GM23338 (cell line): ENCODE data around the gene ITSN2. TPM values are rescaled to one million over a fixed set of nuclear protein-coding genes. Genes with fewer than 3 reads are reported as not detected.

ENCODE experiments used
- ATAC-seq: fragments of 200-7000 bp; cut with Tn5 transposase; 3 replicates; pipeline ENCODE4 v1.9.1; 2020
- DNase-seq: peaks from one replicate; pipeline ENCODE4 v3.0.0-alpha.2; 2015; ENCODE audit warnings: low spot score
- H2AFZ ChIP-seq: fragments of 200-600 bp; sonication (generic); 2 replicates; pipeline ENCODE4 v1.8.0; 2016; ENCODE audit warnings: antibody characterized with exemption, mild to moderate bottlenecking, moderate library complexity
- H3F3A ChIP-seq: fragments of 200-600 bp; sonication (generic); replicated peaks from 2 replicates; pipeline ENCODE4 v1.8.0; 2017; ENCODE audit warnings: antibody characterized with exemption, mixed run types, low read depth
- H3K27ac ChIP-seq: fragments of 200-600 bp; sonication (generic); 2 replicates; pipeline ENCODE4 v1.6.1; 2016; ENCODE audit warnings: low read depth
- H3K27me3 ChIP-seq: fragments of 200-600 bp; sonication (generic); 2 replicates; pipeline ENCODE4 v1.8.0; 2016; ENCODE audit warnings: mild to moderate bottlenecking, mixed run types, moderate library complexity; ENCODE audit not compliant: insufficient read depth
- H3K36me3 ChIP-seq: fragments of 200-600 bp; sonication (generic); 2 replicates; pipeline ENCODE4 v1.8.0; 2016; ENCODE audit warnings: mild to moderate bottlenecking; ENCODE audit not compliant: insufficient read depth
- H3K4me1 ChIP-seq: fragments of 200-600 bp; sonication (generic); 2 replicates; pipeline ENCODE4 v1.8.0; 2016; ENCODE audit warnings: mild to moderate bottlenecking, moderate library complexity; ENCODE audit not compliant: insufficient read depth
- H3K4me2 ChIP-seq: fragments of 200-600 bp; sonication (generic); 2 replicates; pipeline ENCODE4 v1.7.1; 2017; ENCODE audit warnings: mixed run types
- H3K4me3 ChIP-seq: fragments of 200-600 bp; sonication (generic); 2 replicates; pipeline ENCODE4 v1.6.1; 2016; ENCODE audit warnings: mixed run types
- H3K79me2 ChIP-seq: fragments of 200-600 bp; sonication (generic); replicated peaks from 2 replicates; pipeline ENCODE4 v1.8.0; 2017; ENCODE audit warnings: mild to moderate bottlenecking; ENCODE audit not compliant: insufficient read depth
- H3K9me2 ChIP-seq: fragments of 200-600 bp; sonication (generic); 2 replicates; pipeline ENCODE4 v1.8.0; 2017; ENCODE audit not compliant: insufficient read depth
- H4K20me1 ChIP-seq: fragments of 200-600 bp; sonication (generic); replicated peaks from 2 replicates; pipeline ENCODE4 v1.8.0; 2017; ENCODE audit warnings: mild to moderate bottlenecking; ENCODE audit not compliant: insufficient read depth
- H3K27ac Mint-ChIP-seq: 2 replicates; pipeline ENCODE4 v1.8.0; 2020; ENCODE audit warnings: inconsistent platforms, mild to moderate bottlenecking, moderate library complexity, mixed read lengths
- H3K27me3 Mint-ChIP-seq: 3 replicates; pipeline ENCODE4 v1.8.0; 2022; ENCODE audit warnings: low read depth, mild to moderate bottlenecking, moderate library complexity, mixed read lengths, inconsistent platforms; ENCODE audit not compliant: insufficient read depth, poor library complexity
- H3K36me3 Mint-ChIP-seq: 3 replicates; pipeline ENCODE4 v1.8.0; 2021; ENCODE audit warnings: low read depth, mild to moderate bottlenecking, inconsistent platforms, moderate library complexity, mixed read lengths
- H3K4me1 Mint-ChIP-seq: 3 replicates; pipeline ENCODE4 v1.8.0; 2020; ENCODE audit warnings: mild to moderate bottlenecking, inconsistent platforms, mixed read lengths
- H3K4me3 Mint-ChIP-seq: 3 replicates; pipeline ENCODE4 v1.8.0; 2021; ENCODE audit warnings: moderate library complexity, mild to moderate bottlenecking, inconsistent platforms, mixed read lengths
- H3K9me3 Mint-ChIP-seq: 3 replicates; pipeline ENCODE4 v1.8.0; 2020; ENCODE audit warnings: moderate library complexity, mild to moderate bottlenecking, inconsistent platforms, mixed read lengths
- CREB1 ChIP-seq: fragments of 250-450 bp; sonication (Bioruptor Pico); IDR thresholded peaks from 2 replicates; pipeline ENCODE4 v1.5.0; 2020; ENCODE audit warnings: low read depth, mild to moderate bottlenecking, moderate library complexity
- EZH2 ChIP-seq: fragments of 200-600 bp; sonication (generic); IDR thresholded peaks from one replicate; pipeline ENCODE4 v1.8.0; 2017; ENCODE audit warnings: antibody characterized with exemption, mild to moderate bottlenecking, low read depth; ENCODE audit not compliant: unreplicated experiment
- EZH2phosphoT487 ChIP-seq: fragments of 200-600 bp; sonication (generic); IDR thresholded peaks from one replicate; pipeline ENCODE4 v1.8.1; 2018; ENCODE audit warnings: antibody characterized with exemption; ENCODE audit not compliant: unreplicated experiment
- JUNB ChIP-seq: IDR thresholded peaks from one replicate; pipeline ENCODE4 v1.6.1; 2016; ENCODE audit warnings: antibody characterized with exemption; ENCODE audit not compliant: unreplicated experiment
- NANOG ChIP-seq: IDR thresholded peaks from 2 replicates; pipeline ENCODE4 v1.6.1; 2016; ENCODE audit warnings: antibody characterized with exemption, borderline replicate concordance
- POLR2AphosphoS5 ChIP-seq: IDR thresholded peaks from 2 replicates; pipeline ENCODE4 v1.6.1; 2016; ENCODE audit warnings: antibody characterized with exemption, low read depth
- STAT1 ChIP-seq: IDR thresholded peaks from one replicate; pipeline ENCODE4 v1.6.1; 2016; ENCODE audit warnings: antibody characterized with exemption; ENCODE audit not compliant: unreplicated experiment
- ZNF114 ChIP-seq: fragments of 250-450 bp; sonication (Bioruptor Pico); IDR thresholded peaks from 2 replicates; pipeline ENCODE4 v1.5.0; 2020; ENCODE audit warnings: mild to moderate bottlenecking, moderate library complexity
- ZNF331 ChIP-seq: fragments of 250-450 bp; sonication (Bioruptor Pico); IDR thresholded peaks from 2 replicates; pipeline ENCODE4 v1.5.0; 2020; ENCODE audit warnings: low read depth, mild to moderate bottlenecking, moderate library complexity
- polyA plus RNA-seq: library from polyadenylated mRNA; unstranded; fragments of >200 nt; fragmentation: Nextera tagmentation; extraction: Ambion mirVana; gene quantifications from 2 replicates; pipeline ENCODE4 v1.2.1, GENCODE V29; 2016
- total RNA-seq: library from RNA; depleted of rRNA; stranded (reverse); fragments of >200 nt; shearing (Covaris generic); gene quantifications from 2 replicates; pipeline ENCODE4 v1.2.3, GENCODE V29; 2014
- TF ChIP-seq, protein P1 (sequence below), 2 experiments: fragments of 200-600 bp in 1 of 2; sonication (generic) in 1 of 2; conservative IDR thresholded peaks; 2 replicates each; pipeline versions ENCODE4 v1.5.1 to v1.6.1; 2016 to 2017; ENCODE audit warnings: antibody characterized with exemption in 2 of 2, low read depth in 2 of 2, mild to moderate bottlenecking in 2 of 2, moderate library complexity in 1 of 2
- TF ChIP-seq, protein P2 (sequence below): IDR thresholded peaks from one replicate; pipeline ENCODE4 v1.6.1; 2018; ENCODE audit warnings: antibody characterized with exemption; ENCODE audit not compliant: unreplicated experiment
- TF ChIP-seq, protein P3 (sequence below): fragments of 250-450 bp; sonication (Bioruptor Pico); IDR thresholded peaks from 2 replicates; pipeline ENCODE4 v1.5.0; 2020; ENCODE audit warnings: mild to moderate bottlenecking, moderate library complexity
- TF ChIP-seq, protein P4 (sequence below): IDR thresholded peaks from 2 replicates; pipeline ENCODE4 v1.6.1; 2016; ENCODE audit warnings: antibody characterized with exemption

The ITSN2 gene
- total and polyA plus RNA-seq, 2 experiments from 2014 or later, result 17.1 to 17.8 TPM

DNA sequence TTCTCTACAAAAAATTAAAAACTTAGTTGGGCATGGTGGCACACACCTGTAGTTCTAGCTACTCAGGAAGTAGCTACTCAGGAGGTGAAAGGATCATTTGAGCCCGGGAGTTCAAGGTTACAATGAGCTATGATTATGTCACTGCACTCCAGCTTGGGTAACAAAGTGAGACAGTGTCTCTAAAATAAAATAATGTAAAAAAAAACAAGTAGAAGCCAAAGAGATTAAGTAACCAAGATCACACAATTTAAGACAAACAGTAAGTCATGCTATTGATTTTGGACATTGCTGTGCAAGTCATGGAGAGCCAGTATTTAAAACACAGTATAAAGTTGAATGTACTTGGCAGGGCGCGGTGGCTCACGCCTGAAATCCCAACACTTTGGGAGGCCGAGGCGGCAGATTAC, 20.5 kb downstream of the ITSN2 start:
- Histone ChIP-seq H3K79me2 (peaks cover 5% of the 10 kb centered on the region), H3K9me2 (no peaks in the 10 kb centered on the region), H3F3A (no peaks in the 10 kb centered on the region), H3K27ac (no peak overlapping the region), H3K4me2 (no peak overlapping the region), H4K20me1 (no peaks in the 10 kb centered on the region), H3K27me3 (no peaks in the 10 kb centered on the region), H3K36me3 (no peaks in the 10 kb centered on the region), H3K4me1 (peaks cover 18% of the 10 kb centered on the region), H3K4me3 (no peak overlapping the region), H2AFZ (no peak overlapping the region)
- no peak for ATAC-seq
- DNase-seq, result no peak
- Mint-ChIP-seq H3K4me1 (peaks cover 16% of the 10 kb centered on the region), H3K9me3 (no peaks in the 10 kb centered on the region; the same call in 2 of the 3 replicates), H3K4me3 (no peak overlapping the region), H3K36me3 (no peaks in the 10 kb centered on the region), H3K27me3 (peaks cover 4% of the 10 kb centered on the region), H3K27ac (no peak overlapping the region)
- TF ChIP-seq POLR2AphosphoS5 (no peak), JUNB (no peak), STAT1 (no peak), NANOG (no peak), EZH2phosphoT487 (no peak), EZH2 (no peak), ZNF331 (CRISPR knock-in tag) (no peak), ZNF114 (no peak), CREB1 (CRISPR knock-in tag) (no peak)
- TF ChIP-seq, protein P1, sequence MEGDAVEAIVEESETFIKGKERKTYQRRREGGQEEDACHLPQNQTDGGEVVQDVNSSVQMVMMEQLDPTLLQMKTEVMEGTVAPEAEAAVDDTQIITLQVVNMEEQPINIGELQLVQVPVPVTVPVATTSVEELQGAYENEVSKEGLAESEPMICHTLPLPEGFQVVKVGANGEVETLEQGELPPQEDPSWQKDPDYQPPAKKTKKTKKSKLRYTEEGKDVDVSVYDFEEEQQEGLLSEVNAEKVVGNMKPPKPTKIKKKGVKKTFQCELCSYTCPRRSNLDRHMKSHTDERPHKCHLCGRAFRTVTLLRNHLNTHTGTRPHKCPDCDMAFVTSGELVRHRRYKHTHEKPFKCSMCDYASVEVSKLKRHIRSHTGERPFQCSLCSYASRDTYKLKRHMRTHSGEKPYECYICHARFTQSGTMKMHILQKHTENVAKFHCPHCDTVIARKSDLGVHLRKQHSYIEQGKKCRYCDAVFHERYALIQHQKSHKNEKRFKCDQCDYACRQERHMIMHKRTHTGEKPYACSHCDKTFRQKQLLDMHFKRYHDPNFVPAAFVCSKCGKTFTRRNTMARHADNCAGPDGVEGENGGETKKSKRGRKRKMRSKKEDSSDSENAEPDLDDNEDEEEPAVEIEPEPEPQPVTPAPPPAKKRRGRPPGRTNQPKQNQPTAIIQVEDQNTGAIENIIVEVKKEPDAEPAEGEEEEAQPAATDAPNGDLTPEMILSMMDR (conservative IDR thresholded peaks at IDR 0.05; ENCODE audit: low read depth in 2 of 2), result no peak
- TF ChIP-seq, protein P2, sequence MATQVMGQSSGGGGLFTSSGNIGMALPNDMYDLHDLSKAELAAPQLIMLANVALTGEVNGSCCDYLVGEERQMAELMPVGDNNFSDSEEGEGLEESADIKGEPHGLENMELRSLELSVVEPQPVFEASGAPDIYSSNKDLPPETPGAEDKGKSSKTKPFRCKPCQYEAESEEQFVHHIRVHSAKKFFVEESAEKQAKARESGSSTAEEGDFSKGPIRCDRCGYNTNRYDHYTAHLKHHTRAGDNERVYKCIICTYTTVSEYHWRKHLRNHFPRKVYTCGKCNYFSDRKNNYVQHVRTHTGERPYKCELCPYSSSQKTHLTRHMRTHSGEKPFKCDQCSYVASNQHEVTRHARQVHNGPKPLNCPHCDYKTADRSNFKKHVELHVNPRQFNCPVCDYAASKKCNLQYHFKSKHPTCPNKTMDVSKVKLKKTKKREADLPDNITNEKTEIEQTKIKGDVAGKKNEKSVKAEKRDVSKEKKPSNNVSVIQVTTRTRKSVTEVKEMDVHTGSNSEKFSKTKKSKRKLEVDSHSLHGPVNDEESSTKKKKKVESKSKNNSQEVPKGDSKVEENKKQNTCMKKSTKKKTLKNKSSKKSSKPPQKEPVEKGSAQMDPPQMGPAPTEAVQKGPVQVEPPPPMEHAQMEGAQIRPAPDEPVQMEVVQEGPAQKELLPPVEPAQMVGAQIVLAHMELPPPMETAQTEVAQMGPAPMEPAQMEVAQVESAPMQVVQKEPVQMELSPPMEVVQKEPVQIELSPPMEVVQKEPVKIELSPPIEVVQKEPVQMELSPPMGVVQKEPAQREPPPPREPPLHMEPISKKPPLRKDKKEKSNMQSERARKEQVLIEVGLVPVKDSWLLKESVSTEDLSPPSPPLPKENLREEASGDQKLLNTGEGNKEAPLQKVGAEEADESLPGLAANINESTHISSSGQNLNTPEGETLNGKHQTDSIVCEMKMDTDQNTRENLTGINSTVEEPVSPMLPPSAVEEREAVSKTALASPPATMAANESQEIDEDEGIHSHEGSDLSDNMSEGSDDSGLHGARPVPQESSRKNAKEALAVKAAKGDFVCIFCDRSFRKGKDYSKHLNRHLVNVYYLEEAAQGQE, result no peak
- TF ChIP-seq, protein P3, sequence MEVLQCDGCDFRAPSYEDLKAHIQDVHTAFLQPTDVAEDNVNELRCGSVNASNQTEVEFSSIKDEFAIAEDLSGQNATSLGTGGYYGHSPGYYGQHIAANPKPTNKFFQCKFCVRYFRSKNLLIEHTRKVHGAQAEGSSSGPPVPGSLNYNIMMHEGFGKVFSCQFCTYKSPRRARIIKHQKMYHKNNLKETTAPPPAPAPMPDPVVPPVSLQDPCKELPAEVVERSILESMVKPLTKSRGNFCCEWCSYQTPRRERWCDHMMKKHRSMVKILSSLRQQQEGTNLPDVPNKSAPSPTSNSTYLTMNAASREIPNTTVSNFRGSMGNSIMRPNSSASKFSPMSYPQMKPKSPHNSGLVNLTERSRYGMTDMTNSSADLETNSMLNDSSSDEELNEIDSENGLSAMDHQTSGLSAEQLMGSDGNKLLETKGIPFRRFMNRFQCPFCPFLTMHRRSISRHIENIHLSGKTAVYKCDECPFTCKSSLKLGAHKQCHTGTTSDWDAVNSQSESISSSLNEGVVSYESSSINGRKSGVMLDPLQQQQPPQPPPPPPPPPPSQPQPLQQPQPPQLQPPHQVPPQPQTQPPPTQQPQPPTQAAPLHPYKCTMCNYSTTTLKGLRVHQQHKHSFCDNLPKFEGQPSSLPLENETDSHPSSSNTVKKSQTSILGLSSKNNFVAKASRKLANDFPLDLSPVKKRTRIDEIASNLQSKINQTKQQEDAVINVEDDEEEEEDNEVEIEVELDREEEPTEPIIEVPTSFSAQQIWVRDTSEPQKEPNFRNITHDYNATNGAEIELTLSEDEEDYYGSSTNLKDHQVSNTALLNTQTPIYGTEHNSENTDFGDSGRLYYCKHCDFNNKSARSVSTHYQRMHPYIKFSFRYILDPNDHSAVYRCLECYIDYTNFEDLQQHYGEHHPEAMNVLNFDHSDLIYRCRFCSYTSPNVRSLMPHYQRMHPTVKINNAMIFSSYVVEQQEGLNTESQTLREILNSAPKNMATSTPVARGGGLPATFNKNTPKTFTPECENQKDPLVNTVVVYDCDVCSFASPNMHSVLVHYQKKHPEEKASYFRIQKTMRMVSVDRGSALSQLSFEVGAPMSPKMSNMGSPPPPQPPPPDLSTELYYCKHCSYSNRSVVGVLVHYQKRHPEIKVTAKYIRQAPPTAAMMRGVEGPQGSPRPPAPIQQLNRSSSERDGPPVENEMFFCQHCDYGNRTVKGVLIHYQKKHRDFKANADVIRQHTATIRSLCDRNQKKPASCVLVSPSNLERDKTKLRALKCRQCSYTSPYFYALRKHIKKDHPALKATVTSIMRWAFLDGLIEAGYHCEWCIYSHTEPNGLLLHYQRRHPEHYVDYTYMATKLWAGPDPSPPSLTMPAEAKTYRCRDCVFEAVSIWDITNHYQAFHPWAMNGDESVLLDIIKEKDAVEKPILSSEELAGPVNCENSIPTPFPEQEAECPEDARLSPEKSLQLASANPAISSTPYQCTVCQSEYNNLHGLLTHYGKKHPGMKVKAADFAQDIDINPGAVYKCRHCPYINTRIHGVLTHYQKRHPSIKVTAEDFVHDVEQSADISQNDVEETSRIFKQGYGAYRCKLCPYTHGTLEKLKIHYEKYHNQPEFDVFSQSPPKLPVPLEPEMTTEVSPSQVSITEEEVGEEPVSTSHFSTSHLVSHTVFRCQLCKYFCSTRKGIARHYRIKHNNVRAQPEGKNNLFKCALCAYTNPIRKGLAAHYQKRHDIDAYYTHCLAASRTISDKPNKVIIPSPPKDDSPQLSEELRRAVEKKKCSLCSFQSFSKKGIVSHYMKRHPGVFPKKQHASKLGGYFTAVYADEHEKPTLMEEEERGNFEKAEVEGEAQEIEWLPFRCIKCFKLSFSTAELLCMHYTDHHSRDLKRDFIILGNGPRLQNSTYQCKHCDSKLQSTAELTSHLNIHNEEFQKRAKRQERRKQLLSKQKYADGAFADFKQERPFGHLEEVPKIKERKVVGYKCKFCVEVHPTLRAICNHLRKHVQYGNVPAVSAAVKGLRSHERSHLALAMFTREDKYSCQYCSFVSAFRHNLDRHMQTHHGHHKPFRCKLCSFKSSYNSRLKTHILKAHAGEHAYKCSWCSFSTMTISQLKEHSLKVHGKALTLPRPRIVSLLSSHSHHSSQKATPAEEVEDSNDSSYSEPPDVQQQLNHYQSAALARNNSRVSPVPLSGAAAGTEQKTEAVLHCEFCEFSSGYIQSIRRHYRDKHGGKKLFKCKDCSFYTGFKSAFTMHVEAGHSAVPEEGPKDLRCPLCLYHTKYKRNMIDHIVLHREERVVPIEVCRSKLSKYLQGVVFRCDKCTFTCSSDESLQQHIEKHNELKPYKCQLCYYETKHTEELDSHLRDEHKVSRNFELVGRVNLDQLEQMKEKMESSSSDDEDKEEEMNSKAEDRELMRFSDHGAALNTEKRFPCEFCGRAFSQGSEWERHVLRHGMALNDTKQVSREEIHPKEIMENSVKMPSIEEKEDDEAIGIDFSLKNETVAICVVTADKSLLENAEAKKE, result no peak
- TF ChIP-seq, protein P4, sequence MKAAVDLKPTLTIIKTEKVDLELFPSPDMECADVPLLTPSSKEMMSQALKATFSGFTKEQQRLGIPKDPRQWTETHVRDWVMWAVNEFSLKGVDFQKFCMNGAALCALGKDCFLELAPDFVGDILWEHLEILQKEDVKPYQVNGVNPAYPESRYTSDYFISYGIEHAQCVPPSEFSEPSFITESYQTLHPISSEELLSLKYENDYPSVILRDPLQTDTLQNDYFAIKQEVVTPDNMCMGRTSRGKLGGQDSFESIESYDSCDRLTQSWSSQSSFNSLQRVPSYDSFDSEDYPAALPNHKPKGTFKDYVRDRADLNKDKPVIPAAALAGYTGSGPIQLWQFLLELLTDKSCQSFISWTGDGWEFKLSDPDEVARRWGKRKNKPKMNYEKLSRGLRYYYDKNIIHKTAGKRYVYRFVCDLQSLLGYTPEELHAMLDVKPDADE, result no peak
